WERI-Rb-1 (cell line): ENCODE results near the gene SELENOI.
"Not testable (repeated sequence)": the region's sequence is repeated elsewhere in the genome, so short reads cannot be mapped to it uniquely, and the experiment has no call there.

Experiments
- DNase-seq: peaks from one replicate; pipeline ENCODE4 v3.0.0-alpha.2; 2020
- H3K27ac ChIP-seq: fragments of 250-450 bp; sonication (Bioruptor Pico); 2 replicates; pipeline ENCODE4 v1.5.1; 2020; ENCODE audit warnings: mild to moderate bottlenecking, moderate library complexity
- H3K27me3 ChIP-seq: fragments of 250-450 bp; sonication (Bioruptor Pico); 2 replicates; pipeline ENCODE4 v1.5.1; 2021; ENCODE audit warnings: mild to moderate bottlenecking, low read depth, moderate library complexity; ENCODE audit not compliant: insufficient read depth, severe bottlenecking
- H3K36me3 ChIP-seq: fragments of 250-450 bp; sonication (Bioruptor Pico); 2 replicates; pipeline ENCODE4 v1.5.1; 2020; ENCODE audit warnings: mild to moderate bottlenecking, moderate library complexity
- H3K4me3 ChIP-seq: 2 replicates; pipeline ENCODE4 v1.5.1; 2011; ENCODE audit warnings: low read depth, mild to moderate bottlenecking, control low read depth, low read length
- H3K9me3 ChIP-seq: fragments of 250-450 bp; sonication (Bioruptor Pico); 2 replicates; pipeline ENCODE4 v1.5.1; 2021; ENCODE audit warnings: mild to moderate bottlenecking, moderate library complexity; ENCODE audit not compliant: severe bottlenecking
- CTCF ChIP-seq: IDR thresholded peaks from 2 replicates; pipeline ENCODE4 v1.5.1; 2011; ENCODE audit warnings: low read depth, mild to moderate bottlenecking, control low read depth, inconsistent platforms, low read length

The SELENOI gene

GRCh38 chr2:26324903-26325302 is 21.0 kb upstream of the SELENOI start:
- no peak for TF ChIP-seq CTCF
- H3K9me3 ChIP-seq, result no peaks in the 10 kb centered on the region
- H3K4me3 ChIP-seq, result no peak overlapping the region
- no peak overlapping the region for H3K27ac ChIP-seq
- no peak for DNase-seq
- H3K36me3 ChIP-seq, result no peaks in the 10 kb centered on the region
- H3K27me3 ChIP-seq, result no peaks in the 10 kb centered on the region

- H3K9me3 ChIP-seq, result no peaks in the 10 kb centered on the region
- no peak overlapping the region for H3K27ac ChIP-seq
- no peak overlapping the region for H3K4me3 ChIP-seq
- TF ChIP-seq CTCF, result no peak
- no peaks in the 10 kb centered on the region for H3K36me3 ChIP-seq
- H3K27me3 ChIP-seq, result no peaks in the 10 kb centered on the region
- no peak for DNase-seq
Observed at GRCh38 chr2:26325851-26326250, 20.1 kb upstream of the SELENOI start.

- DNase-seq, result no peak
- Histone ChIP-seq H3K36me3 (no peaks in the 10 kb centered on the region), H3K4me3 (no peak overlapping the region), H3K27me3 (no peaks in the 10 kb centered on the region), H3K9me3 (no peaks in the 10 kb centered on the region), H3K27ac (no peak overlapping the region)
- no peak for TF ChIP-seq CTCF
Observed at GRCh38 chr2:26326514-26326913, 19.4 kb upstream of the SELENOI start.

- Histone ChIP-seq H3K4me3 (no peak overlapping the region), H3K27ac (no peak overlapping the region), H3K9me3 (no peaks in the 10 kb centered on the region), H3K27me3 (no peaks in the 10 kb centered on the region), H3K36me3 (no peaks in the 10 kb centered on the region)
- DNase-seq, result no peak
- TF ChIP-seq CTCF, result no peak
Observed at GRCh38 chr2:26327291-26328272, 18.4 kb upstream of the SELENOI start.

- H3K4me3 ChIP-seq, DNase-seq, H3K36me3 ChIP-seq, H3K27me3 ChIP-seq, H3K9me3 ChIP-seq, H3K27ac ChIP-seq: not testable (repeated sequence)
Observed at GRCh38 chr2:26329083-26329482, 16.9 kb upstream of the SELENOI start.

- Histone ChIP-seq H3K27me3 (no peaks in the 10 kb centered on the region), H3K4me3 (no peak overlapping the region), H3K36me3 (no peaks in the 10 kb centered on the region), H3K27ac (no peak overlapping the region), H3K9me3 (no peaks in the 10 kb centered on the region)
- DNase-seq, result peak; percentile 92
- TF ChIP-seq CTCF, result peak; percentile 93
Observed at GRCh38 chr2:26330114-26330549, 15.8 kb upstream of the SELENOI start.
